Peyer's patch (tissue), 4 donors: ENCODE measurements around the gene VPS35L. TPM values are rescaled to one million over a fixed set of nuclear protein-coding genes. Genes with fewer than 3 reads are reported as not detected.

ENCODE experiments used
- DNase-seq, 3 donors: peaks; one replicate each; pipeline ENCODE4 v3.0.0-alpha.2; 2017 to 2019
- H3K27ac ChIP-seq, 4 donors: fragments of 200-600 bp; sonication (generic); one replicate each; pipeline ENCODE4 v1.5.1; 2016 to 2019
- H3K27me3 ChIP-seq, 2 donors: fragments of 200-600 bp; sonication (generic); one replicate each; pipeline ENCODE4 v1.5.1; 2019
- H3K36me3 ChIP-seq, 3 donors: fragments of 200-600 bp; sonication (generic); one replicate each; pipeline ENCODE4 v1.5.1; 2016 to 2019
- H3K4me1 ChIP-seq, 4 donors: fragments of 200-600 bp; sonication (generic); one replicate each; pipeline ENCODE4 v1.5.1; 2016 to 2019
- H3K4me3 ChIP-seq, 4 donors: fragments of 200-600 bp; sonication (generic); 1 replicate in 3 of 4; 2 replicates in 1 of 4; pipeline ENCODE4 v1.5.1; 2016 to 2019; ENCODE audit warnings: mild to moderate bottlenecking in 1 of 4
- H3K9me3 ChIP-seq, 4 donors: fragments of 200-600 bp; sonication (generic); one replicate each; pipeline ENCODE4 v1.5.1; 2016 to 2019; ENCODE audit warnings: mild to moderate bottlenecking in 1 of 4
- CTCF ChIP-seq, 6 experiments: fragments of 450-650 bp in 4 of 6; fragments of 200-600 bp in 2 of 6; sonication (generic) in 1 of 6; IDR thresholded peaks; one replicate each; pipeline ENCODE4 v1.5.1; 2017 to 2019; ENCODE audit warnings: antibody characterized with exemption in 6 of 6, mild to moderate bottlenecking in 3 of 6, moderate library complexity in 1 of 6
- POLR2A ChIP-seq, 2 donors: fragments of 450-650 bp; IDR thresholded peaks; one replicate each; pipeline ENCODE4 v1.5.1; 2017; ENCODE audit warnings: antibody characterized with exemption in 2 of 2, mild to moderate bottlenecking in 2 of 2, moderate library complexity in 2 of 2
- total RNA-seq, 4 donors: library from RNA; depleted of rRNA; stranded (reverse); fragments of >200 nt; gene quantifications; one replicate each; pipeline ENCODE4 v1.1.0, GENCODE V29; 2016

Gene VPS35L
- total RNA-seq, 4 donors from 2014 or later, result 35.2 to 71.8 (median 45.2) TPM

GRCh38 chr16:19583665-19584300 lies 28.3 kb downstream of the VPS35L start:
- Histone ChIP-seq H3K36me3 (peaks cover 0 to 59% (median 0%) of the 10 kb centered on the region in 3 donors), H3K4me1 (no peaks in the 10 kb centered on the region), H3K9me3 (no peaks in the 10 kb centered on the region), H3K27me3 (no peaks in the 10 kb centered on the region), H3K4me3 (no peak overlapping the region), H3K27ac (no peak overlapping the region)
- peak in 1 of 3 donors; percentile 62 for DNase-seq
- no peak for TF ChIP-seq POLR2A (IDR thresholded peaks at IDR 0.05)
- peak in 5 of 6 experiments; percentile 41 to 77 (median 72) for TF ChIP-seq CTCF (IDR thresholded peaks at IDR 0.05)

GRCh38 chr16:19588661-19589060 lies 33.2 kb downstream of the VPS35L start:
- Histone ChIP-seq H3K9me3 (no peaks in the 10 kb centered on the region), H3K4me1 (no peaks in the 10 kb centered on the region), H3K36me3 (peaks cover 0 to 45% (median 0%) of the 10 kb centered on the region in 3 donors), H3K4me3 (no peak overlapping the region), H3K27me3 (no peaks in the 10 kb centered on the region), H3K27ac (peak overlapping the region in 2 of 4 donors; percentile 23 to 51)
- no peak for TF ChIP-seq POLR2A (IDR thresholded peaks at IDR 0.05)
- TF ChIP-seq CTCF (IDR thresholded peaks at IDR 0.05), result no peak
- DNase-seq, result no peak

- no peak for DNase-seq
- Histone ChIP-seq H3K9me3 (no peaks in the 10 kb centered on the region), H3K4me3 (no peak overlapping the region), H3K27ac (peak overlapping the region; percentile 3 to 51 (median 13)), H3K27me3 (no peaks in the 10 kb centered on the region), H3K36me3 (peaks cover 0 to 49% (median 0%) of the 10 kb centered on the region in 3 donors), H3K4me1 (no peaks in the 10 kb centered on the region)
- TF ChIP-seq CTCF (IDR thresholded peaks at IDR 0.05) (no peak), POLR2A (IDR thresholded peaks at IDR 0.05) (no peak)
Observed at GRCh38 chr16:19589106-19589505, 33.6 kb downstream of the VPS35L start.

- H3K36me3 ChIP-seq, result peaks cover 0 to 54% (median 0%) of the 10 kb centered on the region in 3 donors
Observed at GRCh38 chr16:19589771-19590302, 34.3 kb downstream of the VPS35L start.

GRCh38 chr16:19595043-19595767 lies 39.7 kb downstream of the VPS35L start:
- TF ChIP-seq CTCF (IDR thresholded peaks at IDR 0.05), result no peak
- no peak for TF ChIP-seq POLR2A (IDR thresholded peaks at IDR 0.05)
- peaks cover 0 to 62% (median 0%) of the 10 kb centered on the region in 3 donors for H3K36me3 ChIP-seq
- DNase-seq, result no peak
- no peak overlapping the region for H3K27ac ChIP-seq
- no peak overlapping the region for H3K4me3 ChIP-seq
- no peaks in the 10 kb centered on the region for H3K27me3 ChIP-seq
- no peaks in the 10 kb centered on the region for H3K9me3 ChIP-seq
- no peaks in the 10 kb centered on the region for H3K4me1 ChIP-seq

More at GRCh38 chr16:19589771-19590302, 34.3 kb downstream of the VPS35L start:
- no peaks in the 10 kb centered on the region for H3K4me1 ChIP-seq
- TF ChIP-seq CTCF (IDR thresholded peaks at IDR 0.05), result no peak
- no peak for TF ChIP-seq POLR2A (IDR thresholded peaks at IDR 0.05)
- peak overlapping the region in 3 of 4 donors; percentile 3 to 51 (median 3) for H3K27ac ChIP-seq
- no peak overlapping the region for H3K4me3 ChIP-seq
- no peaks in the 10 kb centered on the region for H3K27me3 ChIP-seq
- DNase-seq, result no peak
- no peaks in the 10 kb centered on the region for H3K9me3 ChIP-seq
